HEK293 (cell line): ENCODE measurements around the gene ZNF747.

ENCODE experiments used
- HOXC10 ChIP-seq: sonication (generic); formaldehyde crosslinking; IDR thresholded peaks from 2 replicates; pipeline ENCODE4 v1.8.1; 2023; ENCODE audit warnings: mild to moderate bottlenecking, missing genetic modification reagents
- MEIS1 ChIP-seq: sonication (generic); formaldehyde crosslinking; IDR thresholded peaks from 2 replicates; pipeline ENCODE4 v1.8.1; 2022; ENCODE audit warnings: missing genetic modification reagents, mild to moderate bottlenecking, borderline replicate concordance
- SCRT1 ChIP-seq: fragments of 450-650 bp; formaldehyde crosslinking; IDR thresholded peaks from 2 replicates; pipeline ENCODE4 v1.5.1; 2016; ENCODE audit warnings: missing biosample characterization, missing genetic modification characterization, borderline replicate concordance
- WT1 ChIP-seq: fragments of 450-650 bp; formaldehyde crosslinking; IDR thresholded peaks from 2 replicates; pipeline ENCODE4 v1.5.1; 2016; ENCODE audit warnings: missing biosample characterization, missing genetic modification characterization
- ZNF169 ChIP-seq: fragments of 450-650 bp; formaldehyde crosslinking; IDR thresholded peaks from 2 replicates; pipeline ENCODE4 v1.5.1; 2016; ENCODE audit warnings: missing biosample characterization, missing genetic modification characterization
- ZNF19 ChIP-seq: fragments of 450-650 bp; formaldehyde crosslinking; IDR thresholded peaks from 2 replicates; pipeline ENCODE4; 2016; ENCODE audit warnings: missing biosample characterization, missing genetic modification characterization, low read depth
- ZNF302 ChIP-seq: fragments of 450-650 bp; formaldehyde crosslinking; IDR thresholded peaks from 2 replicates; pipeline ENCODE4 v1.5.1; 2016; ENCODE audit warnings: missing biosample characterization, missing genetic modification characterization, low read depth
- ZNF549 ChIP-seq: fragments of 450-650 bp; IDR thresholded peaks from 2 replicates; pipeline ENCODE4 v1.5.1; 2018; ENCODE audit warnings: missing biosample characterization, missing genetic modification characterization, mild to moderate bottlenecking, inconsistent platforms, moderate library complexity
- ZNF624 ChIP-seq: fragments of 450-650 bp; formaldehyde crosslinking; IDR thresholded peaks from 2 replicates; pipeline ENCODE4 v1.5.1; 2017; ENCODE audit warnings: missing biosample characterization, missing genetic modification characterization
- ZNF837 ChIP-seq: fragments of 450-650 bp; formaldehyde crosslinking; IDR thresholded peaks from 2 replicates; pipeline ENCODE4 v1.5.1; 2016; ENCODE audit warnings: missing biosample characterization, missing genetic modification characterization
- ZSCAN30 ChIP-seq: fragments of 450-650 bp; IDR thresholded peaks from 2 replicates; pipeline ENCODE4 v1.5.1; 2018; ENCODE audit warnings: missing biosample characterization, mild to moderate bottlenecking, missing genetic modification characterization, moderate library complexity
- TF ChIP-seq, protein P1 (sequence below): fragments of 450-650 bp; formaldehyde crosslinking; IDR thresholded peaks from 2 replicates; pipeline ENCODE4 v1.5.1; 2016; ENCODE audit warnings: missing biosample characterization, missing genetic modification characterization
- TF ChIP-seq, protein P2 (sequence below): fragments of 450-650 bp; formaldehyde crosslinking; IDR thresholded peaks from 2 replicates; pipeline ENCODE4 v1.5.1; 2017; ENCODE audit warnings: missing biosample characterization, missing genetic modification characterization
- TF ChIP-seq, protein P3 (sequence below): fragments of 450-650 bp; formaldehyde crosslinking; IDR thresholded peaks from 2 replicates; pipeline ENCODE4 v1.5.1; 2017; ENCODE audit warnings: missing biosample characterization, missing genetic modification characterization
- TF ChIP-seq, protein P4 (sequence below): fragments of 450-650 bp; formaldehyde crosslinking; IDR thresholded peaks from 2 replicates; pipeline ENCODE4 v1.5.1; 2017; ENCODE audit warnings: missing biosample characterization, mild to moderate bottlenecking, missing genetic modification characterization, moderate library complexity
- TF ChIP-seq, protein P5 (sequence below): fragments of 450-650 bp; formaldehyde crosslinking; IDR thresholded peaks from 2 replicates; pipeline ENCODE4 v1.5.1; 2016; ENCODE audit warnings: missing biosample characterization, missing genetic modification characterization
- TF ChIP-seq, protein P6 (sequence below): fragments of 450-650 bp; formaldehyde crosslinking; conservative IDR thresholded peaks from 2 replicates; pipeline ENCODE4 v1.5.1; 2016; ENCODE audit warnings: low read depth, missing biosample characterization, missing genetic modification characterization
- TF ChIP-seq, protein P7 (sequence below): fragments of 450-650 bp; formaldehyde crosslinking; IDR thresholded peaks from 2 replicates; pipeline ENCODE4 v1.5.1; 2016; ENCODE audit warnings: missing biosample characterization, missing genetic modification characterization
- TF ChIP-seq, protein P8 (sequence below): fragments of 450-650 bp; formaldehyde crosslinking; IDR thresholded peaks from 2 replicates; pipeline ENCODE4 v1.5.1; 2016; ENCODE audit warnings: missing biosample characterization, missing genetic modification characterization
- TF ChIP-seq, protein P9 (sequence below): fragments of 450-650 bp; formaldehyde crosslinking; IDR thresholded peaks from 2 replicates; pipeline ENCODE4 v1.5.1; 2016; ENCODE audit warnings: missing biosample characterization, missing genetic modification characterization

Gene ZNF747

DNA sequence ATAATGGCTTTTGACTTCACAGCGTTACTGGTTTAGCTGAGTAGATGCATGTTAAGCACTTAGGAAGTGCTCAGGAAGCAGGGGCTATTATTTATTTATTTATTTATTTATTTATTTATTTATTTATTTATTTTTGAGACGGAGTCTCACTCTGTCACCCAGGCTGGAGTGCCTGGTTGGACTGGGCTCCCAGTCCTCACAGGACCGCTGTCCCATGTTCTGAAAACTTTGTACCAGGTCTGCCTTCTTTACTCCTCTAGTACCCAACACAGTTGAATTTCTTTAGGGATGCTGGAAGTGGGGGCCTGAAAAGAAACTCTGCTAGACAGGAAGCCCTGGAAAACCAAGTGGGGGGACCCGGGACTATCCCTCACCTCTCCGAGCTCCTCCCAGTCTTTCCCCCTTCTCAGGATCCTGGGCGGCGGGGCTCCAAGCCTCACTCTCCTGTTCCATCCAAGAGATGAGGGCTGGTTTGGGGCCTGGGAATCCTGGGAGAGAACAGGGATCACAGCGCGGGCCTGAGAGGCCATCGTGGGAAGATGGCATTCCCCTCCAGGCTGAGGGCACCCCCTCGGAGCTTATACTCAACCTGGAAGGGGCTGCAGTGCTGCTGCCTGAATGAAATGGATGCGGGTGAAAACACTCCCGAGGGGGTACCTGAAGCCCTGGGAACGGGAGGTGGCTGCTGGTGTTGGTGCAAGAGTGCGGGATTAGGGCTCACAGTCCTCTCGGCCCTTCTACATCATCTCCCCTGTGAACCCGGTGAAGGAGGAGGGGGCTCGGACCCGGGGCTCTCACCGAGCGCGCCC is 36.2 kb upstream of the ZNF747 start (continued):
- TF ChIP-seq, protein P1, sequence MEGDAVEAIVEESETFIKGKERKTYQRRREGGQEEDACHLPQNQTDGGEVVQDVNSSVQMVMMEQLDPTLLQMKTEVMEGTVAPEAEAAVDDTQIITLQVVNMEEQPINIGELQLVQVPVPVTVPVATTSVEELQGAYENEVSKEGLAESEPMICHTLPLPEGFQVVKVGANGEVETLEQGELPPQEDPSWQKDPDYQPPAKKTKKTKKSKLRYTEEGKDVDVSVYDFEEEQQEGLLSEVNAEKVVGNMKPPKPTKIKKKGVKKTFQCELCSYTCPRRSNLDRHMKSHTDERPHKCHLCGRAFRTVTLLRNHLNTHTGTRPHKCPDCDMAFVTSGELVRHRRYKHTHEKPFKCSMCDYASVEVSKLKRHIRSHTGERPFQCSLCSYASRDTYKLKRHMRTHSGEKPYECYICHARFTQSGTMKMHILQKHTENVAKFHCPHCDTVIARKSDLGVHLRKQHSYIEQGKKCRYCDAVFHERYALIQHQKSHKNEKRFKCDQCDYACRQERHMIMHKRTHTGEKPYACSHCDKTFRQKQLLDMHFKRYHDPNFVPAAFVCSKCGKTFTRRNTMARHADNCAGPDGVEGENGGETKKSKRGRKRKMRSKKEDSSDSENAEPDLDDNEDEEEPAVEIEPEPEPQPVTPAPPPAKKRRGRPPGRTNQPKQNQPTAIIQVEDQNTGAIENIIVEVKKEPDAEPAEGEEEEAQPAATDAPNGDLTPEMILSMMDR (tag by site-specific recombination): no peak
- no peak for TF ChIP-seq ZNF624
- TF ChIP-seq ZNF549 (tag by site-specific recombination): no peak
- TF ChIP-seq SCRT1 (tag by site-specific recombination): no peak
- TF ChIP-seq, protein P2, sequence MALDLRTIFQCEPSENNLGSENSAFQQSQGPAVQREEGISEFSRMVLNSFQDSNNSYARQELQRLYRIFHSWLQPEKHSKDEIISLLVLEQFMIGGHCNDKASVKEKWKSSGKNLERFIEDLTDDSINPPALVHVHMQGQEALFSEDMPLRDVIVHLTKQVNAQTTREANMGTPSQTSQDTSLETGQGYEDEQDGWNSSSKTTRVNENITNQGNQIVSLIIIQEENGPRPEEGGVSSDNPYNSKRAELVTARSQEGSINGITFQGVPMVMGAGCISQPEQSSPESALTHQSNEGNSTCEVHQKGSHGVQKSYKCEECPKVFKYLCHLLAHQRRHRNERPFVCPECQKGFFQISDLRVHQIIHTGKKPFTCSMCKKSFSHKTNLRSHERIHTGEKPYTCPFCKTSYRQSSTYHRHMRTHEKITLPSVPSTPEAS (tag by site-specific recombination): peak; percentile 23; the same call in 1 of the 2 replicates
- TF ChIP-seq, protein P3, sequence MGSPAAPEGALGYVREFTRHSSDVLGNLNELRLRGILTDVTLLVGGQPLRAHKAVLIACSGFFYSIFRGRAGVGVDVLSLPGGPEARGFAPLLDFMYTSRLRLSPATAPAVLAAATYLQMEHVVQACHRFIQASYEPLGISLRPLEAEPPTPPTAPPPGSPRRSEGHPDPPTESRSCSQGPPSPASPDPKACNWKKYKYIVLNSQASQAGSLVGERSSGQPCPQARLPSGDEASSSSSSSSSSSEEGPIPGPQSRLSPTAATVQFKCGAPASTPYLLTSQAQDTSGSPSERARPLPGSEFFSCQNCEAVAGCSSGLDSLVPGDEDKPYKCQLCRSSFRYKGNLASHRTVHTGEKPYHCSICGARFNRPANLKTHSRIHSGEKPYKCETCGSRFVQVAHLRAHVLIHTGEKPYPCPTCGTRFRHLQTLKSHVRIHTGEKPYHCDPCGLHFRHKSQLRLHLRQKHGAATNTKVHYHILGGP (tag by site-specific recombination): no peak
- TF ChIP-seq, protein P4, sequence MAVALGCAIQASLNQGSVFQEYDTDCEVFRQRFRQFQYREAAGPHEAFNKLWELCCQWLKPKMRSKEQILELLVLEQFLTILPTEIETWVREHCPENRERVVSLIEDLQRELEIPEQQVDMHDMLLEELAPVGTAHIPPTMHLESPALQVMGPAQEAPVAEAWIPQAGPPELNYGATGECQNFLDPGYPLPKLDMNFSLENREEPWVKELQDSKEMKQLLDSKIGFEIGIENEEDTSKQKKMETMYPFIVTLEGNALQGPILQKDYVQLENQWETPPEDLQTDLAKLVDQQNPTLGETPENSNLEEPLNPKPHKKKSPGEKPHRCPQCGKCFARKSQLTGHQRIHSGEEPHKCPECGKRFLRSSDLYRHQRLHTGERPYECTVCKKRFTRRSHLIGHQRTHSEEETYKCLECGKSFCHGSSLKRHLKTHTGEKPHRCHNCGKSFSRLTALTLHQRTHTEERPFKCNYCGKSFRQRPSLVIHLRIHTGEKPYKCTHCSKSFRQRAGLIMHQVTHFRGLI (tag by site-specific recombination): no peak
- TF ChIP-seq, protein P5, sequence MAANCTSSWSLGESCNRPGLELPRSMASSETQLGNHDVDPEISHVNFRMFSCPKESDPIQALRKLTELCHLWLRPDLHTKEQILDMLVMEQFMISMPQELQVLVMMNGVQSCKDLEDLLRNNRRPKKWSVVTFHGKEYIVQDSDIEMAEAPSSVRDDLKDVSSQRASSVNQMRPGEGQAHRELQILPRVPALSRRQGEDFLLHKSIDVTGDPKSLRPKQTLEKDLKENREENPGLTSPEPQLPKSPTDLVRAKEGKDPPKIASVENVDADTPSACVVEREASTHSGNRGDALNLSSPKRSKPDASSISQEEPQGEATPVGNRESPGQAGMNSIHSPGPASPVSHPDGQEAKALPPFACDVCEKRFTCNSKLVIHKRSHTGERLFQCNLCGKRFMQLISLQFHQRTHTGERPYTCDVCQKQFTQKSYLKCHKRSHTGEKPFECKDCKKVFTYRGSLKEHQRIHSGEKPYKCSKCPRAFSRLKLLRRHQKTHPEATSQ (tag by site-specific recombination): no peak
- peak; percentile 99 for TF ChIP-seq ZNF19 (tag by site-specific recombination)
- TF ChIP-seq ZNF169 (tag by site-specific recombination): no peak
- TF ChIP-seq, protein P6, sequence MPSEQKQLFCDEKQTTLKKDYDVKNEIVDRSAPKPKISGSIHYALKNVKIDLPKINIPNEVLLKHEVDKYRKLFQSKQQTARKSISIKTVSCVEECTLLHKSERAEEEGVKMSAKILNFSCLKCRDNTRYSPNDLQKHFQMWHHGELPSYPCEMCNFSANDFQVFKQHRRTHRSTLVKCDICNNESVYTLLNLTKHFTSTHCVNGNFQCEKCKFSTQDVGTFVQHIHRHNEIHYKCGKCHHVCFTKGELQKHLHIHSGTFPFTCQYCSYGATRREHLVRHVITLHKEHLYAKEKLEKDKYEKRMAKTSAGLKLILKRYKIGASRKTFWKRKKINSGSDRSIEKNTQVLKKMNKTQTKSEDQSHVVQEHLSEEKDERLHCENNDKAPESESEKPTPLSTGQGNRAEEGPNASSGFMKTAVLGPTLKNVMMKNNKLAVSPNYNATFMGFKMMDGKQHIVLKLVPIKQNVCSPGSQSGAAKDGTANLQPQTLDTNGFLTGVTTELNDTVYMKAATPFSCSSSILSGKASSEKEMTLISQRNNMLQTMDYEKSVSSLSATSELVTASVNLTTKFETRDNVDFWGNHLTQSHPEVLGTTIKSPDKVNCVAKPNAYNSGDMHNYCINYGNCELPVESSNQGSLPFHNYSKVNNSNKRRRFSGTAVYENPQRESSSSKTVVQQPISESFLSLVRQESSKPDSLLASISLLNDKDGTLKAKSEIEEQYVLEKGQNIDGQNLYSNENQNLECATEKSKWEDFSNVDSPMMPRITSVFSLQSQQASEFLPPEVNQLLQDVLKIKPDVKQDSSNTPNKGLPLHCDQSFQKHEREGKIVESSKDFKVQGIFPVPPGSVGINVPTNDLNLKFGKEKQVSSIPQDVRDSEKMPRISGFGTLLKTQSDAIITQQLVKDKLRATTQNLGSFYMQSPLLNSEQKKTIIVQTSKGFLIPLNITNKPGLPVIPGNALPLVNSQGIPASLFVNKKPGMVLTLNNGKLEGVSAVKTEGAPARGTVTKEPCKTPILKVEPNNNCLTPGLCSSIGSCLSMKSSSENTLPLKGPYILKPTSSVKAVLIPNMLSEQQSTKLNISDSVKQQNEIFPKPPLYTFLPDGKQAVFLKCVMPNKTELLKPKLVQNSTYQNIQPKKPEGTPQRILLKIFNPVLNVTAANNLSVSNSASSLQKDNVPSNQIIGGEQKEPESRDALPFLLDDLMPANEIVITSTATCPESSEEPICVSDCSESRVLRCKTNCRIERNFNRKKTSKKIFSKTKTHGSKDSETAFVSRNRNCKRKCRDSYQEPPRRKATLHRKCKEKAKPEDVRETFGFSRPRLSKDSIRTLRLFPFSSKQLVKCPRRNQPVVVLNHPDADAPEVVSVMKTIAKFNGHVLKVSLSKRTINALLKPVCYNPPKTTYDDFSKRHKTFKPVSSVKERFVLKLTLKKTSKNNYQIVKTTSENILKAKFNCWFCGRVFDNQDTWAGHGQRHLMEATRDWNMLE: peak; percentile 99
- TF ChIP-seq, protein P7, sequence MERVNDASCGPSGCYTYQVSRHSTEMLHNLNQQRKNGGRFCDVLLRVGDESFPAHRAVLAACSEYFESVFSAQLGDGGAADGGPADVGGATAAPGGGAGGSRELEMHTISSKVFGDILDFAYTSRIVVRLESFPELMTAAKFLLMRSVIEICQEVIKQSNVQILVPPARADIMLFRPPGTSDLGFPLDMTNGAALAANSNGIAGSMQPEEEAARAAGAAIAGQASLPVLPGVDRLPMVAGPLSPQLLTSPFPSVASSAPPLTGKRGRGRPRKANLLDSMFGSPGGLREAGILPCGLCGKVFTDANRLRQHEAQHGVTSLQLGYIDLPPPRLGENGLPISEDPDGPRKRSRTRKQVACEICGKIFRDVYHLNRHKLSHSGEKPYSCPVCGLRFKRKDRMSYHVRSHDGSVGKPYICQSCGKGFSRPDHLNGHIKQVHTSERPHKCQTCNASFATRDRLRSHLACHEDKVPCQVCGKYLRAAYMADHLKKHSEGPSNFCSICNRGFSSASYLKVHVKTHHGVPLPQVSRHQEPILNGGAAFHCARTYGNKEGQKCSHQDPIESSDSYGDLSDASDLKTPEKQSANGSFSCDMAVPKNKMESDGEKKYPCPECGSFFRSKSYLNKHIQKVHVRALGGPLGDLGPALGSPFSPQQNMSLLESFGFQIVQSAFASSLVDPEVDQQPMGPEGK (tag by site-specific recombination): peak; percentile 51; the same call in 1 of the 2 replicates
- TF ChIP-seq, protein P8, sequence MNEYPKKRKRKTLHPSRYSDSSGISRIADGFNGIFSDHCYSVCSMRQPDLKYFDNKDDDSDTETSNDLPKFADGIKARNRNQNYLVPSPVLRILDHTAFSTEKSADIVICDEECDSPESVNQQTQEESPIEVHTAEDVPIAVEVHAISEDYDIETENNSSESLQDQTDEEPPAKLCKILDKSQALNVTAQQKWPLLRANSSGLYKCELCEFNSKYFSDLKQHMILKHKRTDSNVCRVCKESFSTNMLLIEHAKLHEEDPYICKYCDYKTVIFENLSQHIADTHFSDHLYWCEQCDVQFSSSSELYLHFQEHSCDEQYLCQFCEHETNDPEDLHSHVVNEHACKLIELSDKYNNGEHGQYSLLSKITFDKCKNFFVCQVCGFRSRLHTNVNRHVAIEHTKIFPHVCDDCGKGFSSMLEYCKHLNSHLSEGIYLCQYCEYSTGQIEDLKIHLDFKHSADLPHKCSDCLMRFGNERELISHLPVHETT (tag by site-specific recombination): peak; percentile 93
- TF ChIP-seq HOXC10 (CRISPR knock-in tag): no peak
- TF ChIP-seq WT1 (tag by site-specific recombination): no peak
- TF ChIP-seq, protein P9, sequence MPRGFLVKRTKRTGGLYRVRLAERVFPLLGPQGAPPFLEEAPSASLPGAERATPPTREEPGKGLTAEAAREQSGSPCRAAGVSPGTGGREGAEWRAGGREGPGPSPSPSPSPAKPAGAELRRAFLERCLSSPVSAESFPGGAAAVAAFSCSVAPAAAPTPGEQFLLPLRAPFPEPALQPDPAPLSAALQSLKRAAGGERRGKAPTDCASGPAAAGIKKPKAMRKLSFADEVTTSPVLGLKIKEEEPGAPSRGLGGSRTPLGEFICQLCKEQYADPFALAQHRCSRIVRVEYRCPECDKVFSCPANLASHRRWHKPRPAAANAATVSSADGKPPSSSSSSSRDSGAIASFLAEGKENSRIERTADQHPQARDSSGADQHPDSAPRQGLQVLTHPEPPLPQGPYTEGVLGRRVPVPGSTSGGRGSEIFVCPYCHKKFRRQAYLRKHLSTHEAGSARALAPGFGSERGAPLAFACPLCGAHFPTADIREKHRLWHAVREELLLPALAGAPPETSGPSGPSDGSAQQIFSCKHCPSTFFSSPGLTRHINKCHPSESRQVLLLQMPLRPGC (tag by site-specific recombination): no peak
- no peak for TF ChIP-seq MEIS1 (CRISPR knock-in tag)
- no peak for TF ChIP-seq ZNF837 (tag by site-specific recombination)
- TF ChIP-seq ZSCAN30 (tag by site-specific recombination): no peak
- TF ChIP-seq ZNF302: 0 out of 2 replicates have a peak, but pooled peaks have one; percentile 54
